DND-41 (cell line): ENCODE data around the gene CNN3.

ENCODE experiments used
- ATAC-seq: fragments of 200-7000 bp; cut with Tn5 transposase; 3 replicates; pipeline ENCODE4 v1.9.1; 2021; ENCODE audit warnings: low read depth; ENCODE audit not compliant: insufficient read depth
- DNase-seq: peaks from one replicate; pipeline ENCODE4 v3.0.0-alpha.2; 2020
- H2AFZ ChIP-seq: 2 replicates; pipeline ENCODE4 v1.6.0; 2012; ENCODE audit warnings: low read depth, low read length
- H3K27ac ChIP-seq: 2 replicates; pipeline ENCODE4 v1.5.1; 2012; ENCODE audit warnings: low read length, inconsistent platforms
- H3K27me3 ChIP-seq: fragments of 200-600 bp; sonication (generic); 2 replicates; pipeline ENCODE4 v1.6.0; 2012; ENCODE audit warnings: low read length, mild to moderate bottlenecking, inconsistent platforms; ENCODE audit not compliant: insufficient read depth, poor library complexity
- H3K36me3 ChIP-seq: 2 replicates; pipeline ENCODE4 v1.5.1; 2012; ENCODE audit warnings: low read length, inconsistent platforms; ENCODE audit not compliant: insufficient read depth
- H3K4me1 ChIP-seq: 2 replicates; pipeline ENCODE4 v1.5.1; 2012; ENCODE audit warnings: mild to moderate bottlenecking, low read length; ENCODE audit not compliant: insufficient read depth
- H3K4me2 ChIP-seq: 2 replicates; pipeline ENCODE4 v1.6.0; 2012; ENCODE audit warnings: mild to moderate bottlenecking, moderate library complexity, low read length, inconsistent platforms; ENCODE audit not compliant: insufficient read depth
- H3K4me3 ChIP-seq, 2 experiments: fragments of 200-600 bp in 1 of 2; shearing (Covaris generic) in 1 of 2; 2 replicates each; pipeline ENCODE4 v1.5.1; 2012 to 2016; ENCODE audit warnings: inconsistent platforms in 2 of 2, low read length in 2 of 2, mild to moderate bottlenecking in 2 of 2, low read depth in 1 of 2, moderate library complexity in 1 of 2
- H3K79me2 ChIP-seq: 2 replicates; pipeline ENCODE4 v1.6.0; 2012; ENCODE audit warnings: low read length, inconsistent platforms; ENCODE audit not compliant: insufficient read depth
- H3K9ac ChIP-seq: 2 replicates; pipeline ENCODE4 v1.6.0; 2012; ENCODE audit warnings: low read depth, mild to moderate bottlenecking, inconsistent platforms, low read length, moderate library complexity
- H3K9me3 ChIP-seq: 2 replicates; pipeline ENCODE4 v1.5.1; 2012; ENCODE audit warnings: low read length, moderate library complexity, mild to moderate bottlenecking, inconsistent platforms; ENCODE audit not compliant: insufficient read depth, severe bottlenecking
- H4K20me1 ChIP-seq: 2 replicates; pipeline ENCODE4 v1.6.0; 2012; ENCODE audit warnings: low read length; ENCODE audit not compliant: insufficient read depth
- CTCF ChIP-seq: IDR thresholded peaks from 2 replicates; pipeline ENCODE4 v1.5.1; 2012; ENCODE audit warnings: borderline replicate concordance, low read length, moderate library complexity, mild to moderate bottlenecking; ENCODE audit not compliant: poor library complexity, severe bottlenecking; ENCODE audit errors: extremely low read depth
- EZH2 ChIP-seq: IDR thresholded peaks from 3 replicates; pipeline ENCODE4 v1.6.1; 2012; ENCODE audit warnings: borderline replicate concordance, low read depth, mild to moderate bottlenecking, moderate library complexity, low read length, inconsistent platforms; ENCODE audit not compliant: severe bottlenecking

CNN3 gene

DNA sequence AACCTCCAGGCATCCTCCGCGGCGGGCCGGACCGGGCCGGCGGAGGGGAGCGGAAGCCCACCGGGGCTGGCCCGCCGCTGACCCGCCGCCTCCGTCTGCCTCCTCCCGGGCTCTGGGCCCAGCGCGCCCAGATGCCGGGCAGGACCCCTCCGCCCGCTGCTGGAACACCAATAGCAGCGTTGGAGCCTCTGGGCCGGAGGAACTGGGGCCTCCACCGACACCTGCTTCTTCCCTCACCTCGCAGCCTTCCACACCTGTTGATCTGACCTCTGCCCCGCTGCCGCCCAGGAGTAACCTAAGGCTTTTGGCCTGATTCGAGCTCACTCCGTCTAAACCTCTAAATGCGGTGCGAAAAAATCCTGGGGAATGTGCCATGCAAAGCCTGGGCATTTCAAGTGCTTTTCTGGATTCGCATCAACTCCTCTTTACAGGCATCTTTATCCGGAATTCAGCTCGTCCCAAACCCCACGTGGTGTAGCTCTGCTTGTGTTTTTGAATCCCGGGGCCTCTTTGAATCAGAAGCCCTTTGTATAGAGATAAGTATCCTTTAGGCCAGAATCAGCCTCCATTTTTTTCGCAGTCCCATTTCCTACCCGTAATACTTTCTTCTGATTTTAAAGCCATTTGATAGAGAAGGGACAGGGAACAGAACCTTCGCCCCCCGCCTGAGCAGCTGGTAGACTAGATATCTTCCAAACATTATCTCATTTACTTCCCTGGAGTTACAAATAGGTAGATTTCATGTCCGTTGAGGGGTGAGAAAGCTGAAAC, 680 bp upstream of the CNN3 start:
- peaks cover 4% of the 10 kb centered on the region for H3K9me3 ChIP-seq
- no peak overlapping the region for H2AFZ ChIP-seq
- H3K4me3 ChIP-seq, result no peak overlapping the region
- H3K27ac ChIP-seq, result no peak overlapping the region
- no peak overlapping the region for H3K9ac ChIP-seq
- no peak for DNase-seq
- H3K4me1 ChIP-seq, result no peaks in the 10 kb centered on the region
- TF ChIP-seq EZH2, result no peak
- TF ChIP-seq CTCF, result no peak
- H4K20me1 ChIP-seq, result no peaks in the 10 kb centered on the region
- no peak overlapping the region for H3K4me2 ChIP-seq
- H3K79me2 ChIP-seq, result no peaks in the 10 kb centered on the region
- H3K36me3 ChIP-seq, result no peaks in the 10 kb centered on the region
- no peaks in the 10 kb centered on the region for H3K27me3 ChIP-seq
- no peak for ATAC-seq

- H3K9me3 ChIP-seq, result peaks cover 4% of the 10 kb centered on the region
- H3K79me2 ChIP-seq, result no peaks in the 10 kb centered on the region
- ATAC-seq (no peak), DNase-seq (no peak)
- no peak overlapping the region for H2AFZ ChIP-seq
- H3K4me1 ChIP-seq, result no peaks in the 10 kb centered on the region
- no peak overlapping the region for H3K9ac ChIP-seq
- no peaks in the 10 kb centered on the region for H3K36me3 ChIP-seq
- TF ChIP-seq CTCF (no peak), EZH2 (no peak)
- H3K4me2 ChIP-seq, result no peak overlapping the region
- H4K20me1 ChIP-seq, result no peaks in the 10 kb centered on the region
- no peaks in the 10 kb centered on the region for H3K27me3 ChIP-seq
- no peak overlapping the region for H3K4me3 ChIP-seq
- no peak overlapping the region for H3K27ac ChIP-seq
Observed at GRCh38 chr1:94926126-94926914, 590 bp downstream of the CNN3 start.

DNA sequence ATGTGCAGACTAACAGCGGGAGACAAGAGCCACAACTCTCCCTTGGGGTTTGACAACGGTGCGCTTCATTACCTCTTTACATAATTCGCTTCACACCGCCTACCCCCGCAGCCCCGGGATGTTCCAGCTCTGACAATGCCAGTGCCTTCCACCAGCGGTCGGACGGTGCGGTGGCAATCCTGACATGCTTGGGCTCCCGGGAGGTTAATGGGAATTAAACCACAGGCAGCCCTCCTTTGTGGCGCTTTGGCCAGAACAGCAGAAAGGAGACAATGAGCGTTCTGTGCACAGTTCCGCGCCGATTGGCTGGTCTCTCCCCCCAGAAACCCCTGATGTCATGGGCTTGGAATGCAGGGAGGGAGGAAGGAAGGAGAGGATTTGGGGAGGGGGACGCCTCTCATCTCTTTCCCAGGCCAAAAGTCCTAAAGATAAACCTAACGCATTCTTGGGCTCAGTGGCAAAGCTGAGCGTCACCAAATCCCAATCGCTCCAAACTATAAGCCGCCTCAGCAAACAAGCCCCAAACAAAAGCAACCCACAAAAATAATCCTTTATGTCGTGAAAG, 1.3 kb downstream of the CNN3 start:
- DNase-seq (no peak), ATAC-seq (no peak)
- no peaks in the 10 kb centered on the region for H3K36me3 ChIP-seq
- H3K4me3 ChIP-seq, result no peak overlapping the region
- H3K4me2 ChIP-seq, result no peak overlapping the region
- H3K79me2 ChIP-seq, result no peaks in the 10 kb centered on the region
- no peaks in the 10 kb centered on the region for H4K20me1 ChIP-seq
- H2AFZ ChIP-seq, result no peak overlapping the region
- no peak overlapping the region for H3K27ac ChIP-seq
- peaks cover 4% of the 10 kb centered on the region for H3K9me3 ChIP-seq
- no peak for TF ChIP-seq EZH2
- no peak for TF ChIP-seq CTCF
- H3K27me3 ChIP-seq, result no peaks in the 10 kb centered on the region
- H3K4me1 ChIP-seq, result no peaks in the 10 kb centered on the region
- H3K9ac ChIP-seq, result no peak overlapping the region
